A549 (cell line): ENCODE results near the gene SSBP2. TPM values are rescaled to one million over a fixed set of nuclear protein-coding genes. Genes with fewer than 3 reads are reported as not detected.

Source experiments
- ATAC-seq, 2 experiments: fragments of 200-7000 bp in 1 of 2; fragments of >200 bp in 1 of 2; cut with Nextera tagmentation in 1 of 2; cut with Tn5 transposase in 1 of 2; 3 replicates each; pipeline versions ENCODE4 v1.8.0 to v1.9.1; 2018 to 2020; ENCODE audit warnings: mild to moderate bottlenecking in 1 of 2, moderate library complexity in 1 of 2
- CTCF ChIA-PET: fragments of 300-600 bp; sonication (Branson Sonifier 250); formaldehyde crosslinking; extraction: SDS; loops from one replicate; lab custom pipeline; 2021; ENCODE audit warnings: antibody characterized with exemption, inconsistent platforms; lab: Yijun Ruan, JAX
- POLR2A ChIA-PET: fragments of 350-600 bp; formaldehyde crosslinking; extraction: SDS; loops from one replicate; lab custom pipeline; 2021; ENCODE audit warnings: antibody characterized with exemption, inconsistent platforms; lab: Yijun Ruan, JAX
- DNase-seq, 2 experiments: peaks; one replicate each; pipeline versions ENCODE4 v3.0.0 to v3.0.0-alpha.2; 2011 to 2016; ENCODE audit warnings: low read depth in 1 of 2, low spot score in 1 of 2
- FAIRE-seq: peaks from 2 replicates; lab custom pipeline; 2011; peaks lifted over from hg19 to GRCh38; lab: Jason Lieb, UNC
- H3K27ac ChIP-seq, 2 experiments: fragments of >200 bp; sonication (Bioruptor Twin); formaldehyde crosslinking; 3 replicates each; pipeline ENCODE4 v1.5.1; 2016 to 2017
- H3K4me1 ChIP-seq: fragments of >200 bp; sonication (Bioruptor Twin); formaldehyde crosslinking; 3 replicates; pipeline ENCODE4 v1.6.1; 2016
- H3K4me2 ChIP-seq: fragments of >200 bp; sonication (Bioruptor Twin); formaldehyde crosslinking; 3 replicates; pipeline ENCODE4 v1.6.1; 2016
- H3K4me3 ChIP-seq: fragments of >200 bp; sonication (Bioruptor Twin); formaldehyde crosslinking; 3 replicates; pipeline ENCODE4 v1.5.1; 2016
- H3K9me3 ChIP-seq: fragments of >200 bp; sonication (Bioruptor Twin); formaldehyde crosslinking; 3 replicates; pipeline ENCODE4 v1.6.1; 2016
- BHLHE40 ChIP-seq: IDR thresholded peaks from 2 replicates; pipeline ENCODE4 v1.6.1; 2012; ENCODE audit warnings: low read depth, low read length, inconsistent platforms
- CBX2 ChIP-seq: fragments of 200-600 bp; sonication (generic); IDR thresholded peaks from 2 replicates; pipeline ENCODE4 v1.6.1; 2016; ENCODE audit warnings: low read depth, mild to moderate bottlenecking, borderline replicate concordance
- CBX8 ChIP-seq: fragments of 200-600 bp; sonication (generic); IDR thresholded peaks from 2 replicates; pipeline ENCODE4 v1.6.1; 2016
- EHF ChIP-seq: fragments of 250-450 bp; sonication (Bioruptor Pico); IDR thresholded peaks from 2 replicates; pipeline ENCODE4 v1.5.0; 2020; ENCODE audit warnings: mild to moderate bottlenecking
- EP300 ChIP-seq, 2 experiments: fragments of >200 bp; sonication (Bioruptor Twin); formaldehyde crosslinking; IDR thresholded peaks; 2 replicates in 1 of 2; 3 replicates in 1 of 2; pipeline ENCODE4 v1.6.1; 2016 to 2017
- FOSL2 ChIP-seq, 2 experiments: fragments of 450-650 bp in 1 of 2; fragments of >200 bp in 1 of 2; sonication (Bioruptor Twin) in 1 of 2; formaldehyde crosslinking; IDR thresholded peaks; 2 replicates each; pipeline versions ENCODE4 v1.5.0 to v1.6.1; 2016 to 2020; ENCODE audit warnings: mild to moderate bottlenecking in 1 of 2, moderate library complexity in 1 of 2
- HOXB13 ChIP-seq: fragments of 250-450 bp; sonication (Bioruptor Pico); IDR thresholded peaks from 2 replicates; pipeline ENCODE4 v1.5.0; 2020; ENCODE audit warnings: low read depth, mild to moderate bottlenecking, moderate library complexity
- HOXB5 ChIP-seq: fragments of 250-450 bp; sonication (Bioruptor Pico); IDR thresholded peaks from 2 replicates; pipeline ENCODE4 v1.5.0; 2020; ENCODE audit warnings: mild to moderate bottlenecking, moderate library complexity
- KDM5A ChIP-seq: fragments of 200-600 bp; sonication (generic); IDR thresholded peaks from 2 replicates; pipeline ENCODE4 v1.6.1; 2016; ENCODE audit warnings: antibody characterized with exemption, mild to moderate bottlenecking
- MAFK ChIP-seq: fragments of 450-650 bp; IDR thresholded peaks from 2 replicates; pipeline ENCODE4 v1.6.1; 2014; ENCODE audit not compliant: partially characterized antibody
- MAZ ChIP-seq: fragments of 150-350 bp; IDR thresholded peaks from 2 replicates; pipeline ENCODE4 v1.6.1; 2014; ENCODE audit warnings: antibody characterized with exemption, low read depth, low read length, borderline replicate concordance
- MYC ChIP-seq: IDR thresholded peaks from 2 replicates; pipeline ENCODE4 v1.6.1; 2012; ENCODE audit warnings: mild to moderate bottlenecking, inconsistent platforms, low read length, improper control_type of control experiment, borderline replicate concordance
- NR3C1 ChIP-seq: fragments of >200 bp; sonication (Bioruptor Twin); formaldehyde crosslinking; IDR thresholded peaks from 3 replicates; pipeline ENCODE4 v1.6.1; 2017
- RCOR1 ChIP-seq: fragments of 150-350 bp; IDR thresholded peaks from 2 replicates; pipeline ENCODE4 v1.6.1; 2014; ENCODE audit warnings: antibody characterized with exemption, low read length, low read depth
- SREBF2 ChIP-seq: fragments of 450-650 bp; IDR thresholded peaks from 2 replicates; pipeline ENCODE4 v1.6.1; 2014; ENCODE audit warnings: mild to moderate bottlenecking, moderate library complexity
- TP53 ChIP-seq: fragments of 250-450 bp; sonication (Bioruptor Pico); IDR thresholded peaks from 2 replicates; pipeline ENCODE4 v1.5.0; 2021; ENCODE audit warnings: mild to moderate bottlenecking, moderate library complexity
- ZFP36 ChIP-seq: fragments of 450-650 bp; IDR thresholded peaks from 2 replicates; pipeline ENCODE4 v1.6.1; 2014; ENCODE audit warnings: borderline replicate concordance; ENCODE audit not compliant: partially characterized antibody
- WGBS: methylation state at CpG from one replicate; pipeline ENCODE4 v1.1.6; 2017; ENCODE audit errors: missing lambda C conversion rate; 5-methylcytosine and 5-hydroxymethylcytosine counted together
- polyA plus RNA-seq, 4 experiments: library from polyadenylated mRNA; depleted of rRNA in 3 of 4; stranded (reverse); fragments of >200 nt; fragmentation: RNase III in 1 of 4; extraction: RNeasy Plus Mini Kit Qiagen cat#74134 plus additional on column Dnase treatment in 1 of 4; gene quantifications; 2 replicates in 3 of 4; 3 replicates in 1 of 4; pipeline ENCODE4 v1.2.3, GENCODE V29; 2011 to 2017
- TF ChIP-seq, protein P1 (sequence below): fragments of >200 bp; sonication (Bioruptor Twin); formaldehyde crosslinking; IDR thresholded peaks from 2 replicates; pipeline ENCODE4 v1.6.1; 2016
- TF ChIP-seq, protein P2 (sequence below): fragments of >200 bp; sonication (Bioruptor Twin); formaldehyde crosslinking; IDR thresholded peaks from 3 replicates; pipeline ENCODE4 v1.6.1; 2016
- TF ChIP-seq, protein P3 (sequence below): fragments of >200 bp; sonication (Bioruptor Twin); formaldehyde crosslinking; IDR thresholded peaks from 3 replicates; pipeline ENCODE4 v1.5.1; 2016
- TF ChIP-seq, protein P4 (sequence below): IDR thresholded peaks from 2 replicates; pipeline ENCODE4 v1.6.1; 2012

SSBP2 gene
- polyA plus RNA-seq, 2 of the 4 experiments (the other 2 are of a cell fraction) = 4.5 to 14.2 TPM

DNA sequence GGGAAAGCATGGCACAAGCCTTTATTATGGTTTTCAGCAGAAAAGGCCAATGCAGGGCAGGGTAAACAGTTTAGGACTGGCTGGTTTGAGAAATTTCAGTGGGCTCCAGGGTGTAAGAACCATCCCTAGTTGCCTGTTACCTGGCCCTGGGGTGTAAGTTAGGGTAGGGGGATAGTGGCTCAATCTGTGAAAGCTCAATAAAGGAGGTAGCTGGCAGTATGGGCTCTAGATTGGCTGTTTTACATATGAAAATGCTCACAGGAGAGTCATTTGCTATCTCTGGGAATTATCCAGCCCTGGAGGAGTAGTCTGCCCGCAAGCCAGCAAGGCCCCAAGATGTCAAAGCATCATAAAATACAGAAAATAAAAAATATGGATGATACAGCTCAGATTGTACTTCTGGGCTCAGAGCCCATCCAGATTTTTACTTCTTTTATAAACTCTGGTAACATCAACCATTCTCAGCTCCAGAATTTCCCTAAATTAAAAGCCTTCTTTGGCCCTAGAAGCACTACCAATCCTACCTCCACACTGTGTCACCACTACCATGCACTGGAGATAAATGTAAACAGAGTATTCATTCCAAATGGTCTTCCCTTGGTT, 31.1 kb downstream of the SSBP2 start:
- ATAC-seq = no peak
- no peak overlapping the region for H3K4me2 ChIP-seq
- H3K4me1 ChIP-seq = no peaks in the 10 kb centered on the region
- H3K27ac ChIP-seq = no peak overlapping the region
- DNase-seq = no peak
- ChIA-PET POLR2A (no interaction called here), CTCF (no interaction called here)
- H3K9me3 ChIP-seq = no peaks in the 10 kb centered on the region
- H3K4me3 ChIP-seq = no peak overlapping the region
- WGBS = 100% methylated on average over 1 of the region's 1 CpG
- FAIRE-seq = no peak
- TF ChIP-seq NR3C1 (no peak), EHF (no peak), MAFK (no peak), TP53 (CRISPR knock-in tag) (no peak), CBX2 (no peak), MAZ (no peak), BHLHE40 (no peak), EP300 (IDR thresholded peaks at IDR 0.05) (no peak)
- TF ChIP-seq, protein P1, sequence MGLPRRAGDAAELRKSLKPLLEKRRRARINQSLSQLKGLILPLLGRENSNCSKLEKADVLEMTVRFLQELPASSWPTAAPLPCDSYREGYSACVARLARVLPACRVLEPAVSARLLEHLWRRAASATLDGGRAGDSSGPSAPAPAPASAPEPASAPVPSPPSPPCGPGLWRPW = no peak
- TF ChIP-seq, protein P2, sequence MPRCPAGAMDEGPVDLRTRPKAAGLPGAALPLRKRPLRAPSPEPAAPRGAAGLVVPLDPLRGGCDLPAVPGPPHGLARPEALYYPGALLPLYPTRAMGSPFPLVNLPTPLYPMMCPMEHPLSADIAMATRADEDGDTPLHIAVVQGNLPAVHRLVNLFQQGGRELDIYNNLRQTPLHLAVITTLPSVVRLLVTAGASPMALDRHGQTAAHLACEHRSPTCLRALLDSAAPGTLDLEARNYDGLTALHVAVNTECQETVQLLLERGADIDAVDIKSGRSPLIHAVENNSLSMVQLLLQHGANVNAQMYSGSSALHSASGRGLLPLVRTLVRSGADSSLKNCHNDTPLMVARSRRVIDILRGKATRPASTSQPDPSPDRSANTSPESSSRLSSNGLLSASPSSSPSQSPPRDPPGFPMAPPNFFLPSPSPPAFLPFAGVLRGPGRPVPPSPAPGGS = no peak
- TF ChIP-seq, protein P3, sequence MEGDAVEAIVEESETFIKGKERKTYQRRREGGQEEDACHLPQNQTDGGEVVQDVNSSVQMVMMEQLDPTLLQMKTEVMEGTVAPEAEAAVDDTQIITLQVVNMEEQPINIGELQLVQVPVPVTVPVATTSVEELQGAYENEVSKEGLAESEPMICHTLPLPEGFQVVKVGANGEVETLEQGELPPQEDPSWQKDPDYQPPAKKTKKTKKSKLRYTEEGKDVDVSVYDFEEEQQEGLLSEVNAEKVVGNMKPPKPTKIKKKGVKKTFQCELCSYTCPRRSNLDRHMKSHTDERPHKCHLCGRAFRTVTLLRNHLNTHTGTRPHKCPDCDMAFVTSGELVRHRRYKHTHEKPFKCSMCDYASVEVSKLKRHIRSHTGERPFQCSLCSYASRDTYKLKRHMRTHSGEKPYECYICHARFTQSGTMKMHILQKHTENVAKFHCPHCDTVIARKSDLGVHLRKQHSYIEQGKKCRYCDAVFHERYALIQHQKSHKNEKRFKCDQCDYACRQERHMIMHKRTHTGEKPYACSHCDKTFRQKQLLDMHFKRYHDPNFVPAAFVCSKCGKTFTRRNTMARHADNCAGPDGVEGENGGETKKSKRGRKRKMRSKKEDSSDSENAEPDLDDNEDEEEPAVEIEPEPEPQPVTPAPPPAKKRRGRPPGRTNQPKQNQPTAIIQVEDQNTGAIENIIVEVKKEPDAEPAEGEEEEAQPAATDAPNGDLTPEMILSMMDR = no peak

DNA sequence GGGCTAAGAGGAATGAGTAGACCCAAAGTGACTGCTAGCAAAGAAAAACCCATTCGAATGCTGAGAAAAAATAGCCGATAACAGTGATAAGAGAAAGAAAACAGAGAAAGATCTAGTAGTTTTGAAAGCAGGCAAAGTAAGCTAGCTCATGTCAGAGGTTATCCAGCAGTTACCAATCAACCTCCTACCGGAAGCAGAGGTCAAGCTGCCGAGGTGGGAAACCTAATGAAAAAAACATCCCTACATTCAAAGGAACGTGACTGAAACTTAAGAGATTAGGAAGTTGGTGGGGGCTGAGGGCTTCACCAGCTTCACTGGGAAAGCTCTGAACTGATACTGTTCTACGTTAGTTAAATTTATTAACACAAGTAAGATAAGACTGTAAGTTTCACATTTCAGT, 32.6 kb downstream of the SSBP2 start:
- Histone ChIP-seq H3K27ac (no peak overlapping the region), H3K4me3 (no peak overlapping the region), H3K9me3 (no peaks in the 10 kb centered on the region), H3K4me2 (no peak overlapping the region), H3K4me1 (no peaks in the 10 kb centered on the region)
- DNase-seq (no peak), ATAC-seq (no peak), FAIRE-seq (no peak)
- ChIA-PET POLR2A (interaction anchor here (0.5 kb wide), 1 partner anchor 33 kb away, joined by 4 read pairs; no protein-coding TSS in a partner anchor), CTCF (interaction anchor here (0.8 kb wide), 1 partner anchor 292 kb away, joined by 4 read pairs; no protein-coding TSS in a partner anchor)
- WGBS = 82% methylated on average over 6 of the region's 6 CpGs
- TF ChIP-seq MAFK (no peak), HOXB13 (CRISPR knock-in tag) (no peak), MYC (no peak), HOXB5 (CRISPR knock-in tag) (no peak), RCOR1 (no peak), FOSL2 (IDR thresholded peaks at IDR 0.05) (no peak), FOSL2 (CRISPR knock-in tag; IDR thresholded peaks at IDR 0.05) (no peak), EP300 (IDR thresholded peaks at IDR 0.05) (no peak), KDM5A (no peak), CBX8 (no peak), SREBF2 (no peak), ZFP36 (no peak)
- TF ChIP-seq, protein P4, sequence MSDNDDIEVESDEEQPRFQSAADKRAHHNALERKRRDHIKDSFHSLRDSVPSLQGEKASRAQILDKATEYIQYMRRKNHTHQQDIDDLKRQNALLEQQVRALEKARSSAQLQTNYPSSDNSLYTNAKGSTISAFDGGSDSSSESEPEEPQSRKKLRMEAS = no peak
